NB4 (cell line): ENCODE measurements around the gene CSTF1.
"Not testable (repeated sequence)": the region's sequence is repeated elsewhere in the genome, so short reads cannot be mapped to it uniquely, and the experiment has no call there.

Experiments
- DNase-seq: peaks from one replicate; pipeline ENCODE4 v3.0.0; 2010; ENCODE audit warnings: low read depth
- H3K4me3 ChIP-seq: one replicate; pipeline ENCODE4 v1.5.1; 2011; ENCODE audit warnings: mild to moderate bottlenecking, low read depth, low read length, moderate library complexity
- MYC ChIP-seq: IDR thresholded peaks from 2 replicates; pipeline ENCODE4 v1.6.1; 2011; ENCODE audit warnings: low read depth, low read length
- POLR2A ChIP-seq: IDR thresholded peaks from 2 replicates; pipeline ENCODE4 v1.6.1; 2011; ENCODE audit warnings: mild to moderate bottlenecking; ENCODE audit not compliant: insufficient read length; ENCODE audit errors: extremely low read depth
- TF ChIP-seq, protein P1 (sequence below): IDR thresholded peaks from 2 replicates; pipeline ENCODE4 v1.6.1; 2011; ENCODE audit warnings: low read depth, low read length
- TF ChIP-seq, protein P2 (sequence below): IDR thresholded peaks from one replicate; pipeline ENCODE4 v1.5.1; 2012; ENCODE audit warnings: low read depth, low read length

The CSTF1 gene

DNA sequence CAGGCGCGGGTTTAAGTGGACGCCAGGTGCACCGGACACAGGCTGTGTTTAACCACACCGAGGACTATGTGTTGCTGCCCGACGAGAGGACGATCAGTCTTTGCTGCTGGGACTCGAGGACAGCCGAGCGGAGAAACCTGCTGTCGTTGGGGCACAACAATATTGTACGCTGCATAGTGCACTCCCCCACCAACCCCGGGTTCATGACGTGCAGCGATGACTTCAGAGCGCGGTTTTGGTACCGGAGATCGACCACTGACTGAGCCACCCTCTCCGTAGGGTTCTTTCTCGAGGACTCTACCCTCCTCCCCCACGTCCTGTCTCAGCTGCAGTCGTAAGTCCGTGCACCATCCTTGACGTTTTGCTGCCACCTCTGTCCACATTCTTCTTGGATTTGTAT lies 11.0 kb downstream of the CSTF1 start:
- no peak overlapping the region for H3K4me3 ChIP-seq
- DNase-seq = no peak
- TF ChIP-seq MYC (no peak), POLR2A (no peak)
- TF ChIP-seq, protein P1, sequence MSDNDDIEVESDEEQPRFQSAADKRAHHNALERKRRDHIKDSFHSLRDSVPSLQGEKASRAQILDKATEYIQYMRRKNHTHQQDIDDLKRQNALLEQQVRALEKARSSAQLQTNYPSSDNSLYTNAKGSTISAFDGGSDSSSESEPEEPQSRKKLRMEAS = no peak
- TF ChIP-seq, protein P2, sequence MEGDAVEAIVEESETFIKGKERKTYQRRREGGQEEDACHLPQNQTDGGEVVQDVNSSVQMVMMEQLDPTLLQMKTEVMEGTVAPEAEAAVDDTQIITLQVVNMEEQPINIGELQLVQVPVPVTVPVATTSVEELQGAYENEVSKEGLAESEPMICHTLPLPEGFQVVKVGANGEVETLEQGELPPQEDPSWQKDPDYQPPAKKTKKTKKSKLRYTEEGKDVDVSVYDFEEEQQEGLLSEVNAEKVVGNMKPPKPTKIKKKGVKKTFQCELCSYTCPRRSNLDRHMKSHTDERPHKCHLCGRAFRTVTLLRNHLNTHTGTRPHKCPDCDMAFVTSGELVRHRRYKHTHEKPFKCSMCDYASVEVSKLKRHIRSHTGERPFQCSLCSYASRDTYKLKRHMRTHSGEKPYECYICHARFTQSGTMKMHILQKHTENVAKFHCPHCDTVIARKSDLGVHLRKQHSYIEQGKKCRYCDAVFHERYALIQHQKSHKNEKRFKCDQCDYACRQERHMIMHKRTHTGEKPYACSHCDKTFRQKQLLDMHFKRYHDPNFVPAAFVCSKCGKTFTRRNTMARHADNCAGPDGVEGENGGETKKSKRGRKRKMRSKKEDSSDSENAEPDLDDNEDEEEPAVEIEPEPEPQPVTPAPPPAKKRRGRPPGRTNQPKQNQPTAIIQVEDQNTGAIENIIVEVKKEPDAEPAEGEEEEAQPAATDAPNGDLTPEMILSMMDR = no peak

DNA sequence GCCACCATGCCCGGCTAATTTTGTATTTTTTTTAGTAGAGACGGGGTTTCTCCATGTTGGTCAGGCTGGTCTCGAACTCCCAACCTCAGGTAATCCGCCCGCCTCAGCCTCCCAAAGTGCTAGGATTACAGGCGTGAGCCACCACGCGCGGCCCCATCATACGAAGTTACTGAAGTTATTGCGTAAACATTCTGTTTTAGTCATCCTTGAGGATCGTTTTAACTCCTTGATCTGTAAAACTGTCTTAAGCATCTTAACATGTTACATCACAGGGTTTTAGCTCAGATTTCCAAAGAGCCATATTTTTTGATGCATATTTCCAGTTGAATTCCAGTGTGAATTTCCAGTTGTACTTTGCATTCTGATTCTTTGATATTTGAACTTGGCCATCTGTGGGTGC lies 12.9 kb downstream of the CSTF1 start:
- DNase-seq, H3K4me3 ChIP-seq: not testable (repeated sequence)

DNA sequence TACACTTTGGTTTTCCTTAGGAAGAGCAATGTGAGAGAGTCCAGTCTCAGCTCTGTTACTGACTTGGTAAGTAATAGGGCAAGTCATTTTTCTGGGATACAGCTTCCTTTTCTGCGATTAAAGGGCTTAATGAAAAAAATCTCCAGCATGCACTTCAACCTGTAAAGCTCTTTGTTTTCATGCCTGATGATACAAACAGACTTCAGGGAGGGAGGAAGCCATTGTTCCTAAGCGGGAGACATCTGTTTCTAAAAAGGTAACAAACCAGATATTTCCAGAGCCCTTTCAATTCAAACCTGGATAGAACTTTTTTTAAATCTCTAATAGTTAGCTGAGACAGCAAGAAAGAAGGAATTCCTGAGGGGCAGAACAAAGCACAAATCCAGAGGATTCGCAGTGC lies 14.5 kb downstream of the CSTF1 start:
- no peak for DNase-seq
- TF ChIP-seq MYC (no peak), POLR2A (no peak)
- TF ChIP-seq, protein P2 = no peak
- TF ChIP-seq, protein P1 = no peak
- H3K4me3 ChIP-seq = no peak overlapping the region

DNA sequence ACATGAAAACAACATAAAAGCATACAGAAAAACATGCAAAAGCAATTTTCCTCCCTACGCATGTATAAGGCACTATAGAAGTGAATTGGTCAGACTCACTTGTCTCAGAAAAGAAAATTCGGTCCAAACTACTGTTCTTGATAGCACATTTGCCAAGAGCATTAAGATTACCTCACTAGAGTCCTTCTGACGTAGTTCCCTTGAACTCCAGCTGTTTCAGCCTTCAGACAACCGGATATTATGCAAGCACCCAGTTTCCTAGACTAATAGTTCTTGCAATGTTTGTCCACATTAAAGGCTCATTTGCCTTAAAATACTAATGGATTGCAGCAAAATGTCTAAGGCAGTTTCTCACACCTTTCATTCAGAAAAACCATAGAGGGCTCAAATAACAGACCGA lies 17.1 kb downstream of the CSTF1 start:
- no peak overlapping the region for H3K4me3 ChIP-seq
- DNase-seq = peak; percentile 81
- TF ChIP-seq POLR2A (no peak), MYC (peak; percentile 17; the same call in 1 of the 2 replicates)

DNA sequence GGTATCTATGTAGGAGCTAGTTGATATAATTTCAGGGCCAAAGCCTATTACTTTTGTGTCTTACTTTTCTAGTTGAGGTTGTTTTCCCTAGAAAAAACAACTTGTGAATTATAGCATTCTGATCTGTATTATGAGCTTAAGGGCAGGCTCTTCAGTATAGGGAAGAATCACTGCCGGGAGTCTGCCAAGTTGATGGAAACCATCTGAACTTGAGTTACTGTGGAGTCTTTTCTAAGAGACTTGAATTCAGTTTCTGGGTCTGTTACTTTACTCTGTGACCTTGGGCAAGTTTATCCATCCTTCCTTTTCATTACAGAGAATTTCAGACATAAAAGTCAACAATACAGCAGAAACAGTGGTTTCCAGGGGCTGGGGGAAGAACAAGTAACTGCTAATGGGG lies 17.5 kb downstream of the CSTF1 start:
- no peak for DNase-seq
- no peak overlapping the region for H3K4me3 ChIP-seq
- no peak for TF ChIP-seq MYC
- no peak for TF ChIP-seq POLR2A

DNA sequence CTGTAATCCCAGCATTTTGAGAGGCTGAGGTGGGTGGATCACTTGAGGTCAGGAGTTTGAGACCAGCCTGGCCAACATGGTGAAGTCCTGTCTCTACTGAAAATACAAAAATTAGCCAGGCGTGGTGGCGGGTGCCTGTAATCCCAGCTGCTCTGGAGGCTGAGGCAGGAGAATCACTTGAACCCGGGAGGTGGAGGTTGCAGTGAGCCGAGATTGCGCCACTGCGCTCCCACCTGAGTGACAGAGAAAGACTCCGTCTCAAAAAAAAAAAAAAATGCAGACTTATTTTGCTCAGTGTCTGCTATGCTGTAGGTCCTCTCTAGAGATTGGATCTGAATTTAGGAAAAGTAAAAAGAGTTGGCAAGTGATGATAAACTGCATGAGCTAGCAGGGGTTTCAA lies 18.8 kb downstream of the CSTF1 start:
- not testable (repeated sequence) for DNase-seq
- H3K4me3 ChIP-seq = peak overlapping the region; percentile 57

DNA sequence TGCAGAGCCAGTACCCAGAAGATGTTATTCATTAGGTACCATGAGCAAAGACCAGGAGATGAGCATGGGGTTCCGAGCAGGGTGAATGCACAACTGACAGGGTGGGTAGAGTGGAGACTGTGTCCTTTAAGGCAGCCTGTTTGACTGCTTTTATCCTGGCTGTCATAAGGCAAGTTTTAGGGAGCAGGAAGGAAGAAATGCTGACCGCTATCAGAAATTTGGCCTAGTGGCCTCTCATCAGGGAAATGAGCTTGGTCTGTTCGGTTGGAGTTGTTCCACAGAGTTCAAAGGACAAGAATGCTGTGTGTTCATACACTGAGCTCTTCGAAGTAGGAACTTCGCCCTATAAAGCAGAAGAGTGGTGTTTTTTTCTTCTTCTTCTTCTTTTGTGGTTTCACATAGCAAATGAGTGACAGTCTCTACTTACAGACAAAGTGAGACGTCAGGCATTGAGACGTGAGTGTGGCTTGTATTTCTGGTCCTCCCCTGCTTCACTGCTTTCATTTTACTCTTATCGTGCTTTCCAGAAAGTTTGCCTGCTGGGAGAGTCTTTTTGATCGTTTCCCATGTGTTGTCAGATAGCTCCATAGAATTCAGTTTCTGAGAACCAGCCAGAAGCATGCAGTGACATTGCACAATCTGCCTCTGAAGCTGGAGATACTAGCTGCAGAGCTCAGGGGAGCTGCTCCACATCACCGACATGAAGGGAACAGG lies 19.5 kb downstream of the CSTF1 start, which contains the start of gene CASS4:
TSS of gene CASS4 (plus strand) at position 502 of the 714 bp plus-strand sequence. CDS start at position 701, 199 bp downstream.
- H3K4me3 ChIP-seq = peak within 1 kb of the TSS; percentile 57
- TF ChIP-seq, protein P1 = peak; percentile 76
- TF ChIP-seq, protein P2 = no peak
- TF ChIP-seq MYC = peak; percentile 72; the same call in 1 of the 2 replicates
- TF ChIP-seq POLR2A = no peak
- DNase-seq = peak; percentile 84

DNA sequence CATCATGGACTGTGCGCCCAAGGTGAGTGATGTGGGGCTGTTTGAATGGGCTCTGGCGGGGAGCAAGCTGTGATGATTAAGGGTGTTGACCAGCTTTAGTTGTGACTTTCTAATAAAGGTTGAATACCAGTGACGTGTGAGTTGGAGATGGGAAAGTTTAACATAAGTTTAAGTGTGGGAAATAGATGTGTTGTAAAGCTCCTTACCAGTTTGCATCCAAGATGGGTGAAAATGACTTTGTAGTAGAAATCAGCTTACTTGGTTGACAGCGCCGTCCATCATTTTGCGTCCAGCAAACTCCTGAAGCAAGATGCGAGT lies 20.0 kb downstream of the CSTF1 start:
- TF ChIP-seq MYC (no peak), POLR2A (no peak)
- TF ChIP-seq, protein P1 = 0 out of 2 replicates have a peak, but pooled peaks have one; percentile 2
- DNase-seq = no peak

More for the DNA sequence above, 20.0 kb downstream of the CSTF1 start:
- H3K4me3 ChIP-seq = peak overlapping the region; percentile 57
